GM11168 (cell line): ENCODE results near the gene COPG2.
"Not testable (repeated sequence)": the region's sequence is repeated elsewhere in the genome, so short reads cannot be mapped to it uniquely, and the experiment has no call there.

ENCODE experiments used
- in situ Hi-C: fragments of 300-500 bp; cut with MboI; formaldehyde crosslinking; loops from one replicate; pipeline ENCODE4 v1.12.0; 2022; ENCODE audit warnings: low sequenced_read_pairs; ENCODE audit not compliant: unreplicated experiment

Gene COPG2

GRCh38 chr7:130654850-130655249, 13.7 kb downstream of the COPG2 start:
- in situ Hi-C loops = no loop called here

- in situ Hi-C loops = no loop called here
Observed at GRCh38 chr7:130650611-130651120, 17.9 kb downstream of the COPG2 start.

- in situ Hi-C loops = no loop called here
Observed at GRCh38 chr7:130649004-130649790, 19.4 kb downstream of the COPG2 start.

DNA sequence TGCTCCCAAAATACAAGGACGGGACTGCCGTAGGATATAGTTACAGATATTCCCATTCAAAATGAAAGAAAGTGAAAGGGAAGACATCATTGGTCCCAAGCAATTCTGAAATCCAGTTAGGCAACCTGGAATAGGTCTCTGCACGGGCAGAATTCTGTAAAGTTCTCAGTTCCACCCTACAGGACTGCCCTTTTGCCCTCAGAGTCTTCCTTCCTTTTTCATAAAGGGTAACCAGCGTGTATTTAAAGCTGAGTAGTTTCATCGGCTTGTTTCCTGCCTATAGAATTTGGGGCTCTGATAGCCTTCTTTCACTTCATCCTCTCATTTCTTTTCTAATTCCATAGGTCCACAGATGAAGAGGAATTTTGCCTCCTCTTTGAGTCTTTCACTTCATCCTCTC, 20.0 kb downstream of the COPG2 start:
- in situ Hi-C loops = no loop called here

DNA sequence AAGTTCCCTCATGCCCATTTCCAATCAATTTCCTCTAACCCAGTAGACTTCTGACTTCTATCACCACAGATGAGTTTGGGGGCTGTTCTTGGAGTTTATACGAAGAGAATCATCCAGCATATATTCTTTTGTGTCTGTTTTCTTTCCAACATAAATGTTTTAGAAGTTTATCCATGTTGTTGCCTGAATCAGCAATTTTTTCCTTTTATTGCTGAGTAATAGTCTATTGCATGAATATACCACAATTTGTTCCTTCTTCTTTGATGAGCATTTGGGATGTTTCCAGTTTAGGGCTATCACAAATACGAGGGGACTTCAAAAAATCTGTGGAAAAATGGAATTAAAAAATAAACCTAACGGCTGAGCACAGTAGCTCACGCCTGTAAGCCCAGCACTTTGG, 26.2 kb downstream of the COPG2 start:
- in situ Hi-C loops = no loop called here

- in situ Hi-C loops = no loop called here
Observed at GRCh38 chr7:130641497-130641896, 27.1 kb downstream of the COPG2 start.

DNA sequence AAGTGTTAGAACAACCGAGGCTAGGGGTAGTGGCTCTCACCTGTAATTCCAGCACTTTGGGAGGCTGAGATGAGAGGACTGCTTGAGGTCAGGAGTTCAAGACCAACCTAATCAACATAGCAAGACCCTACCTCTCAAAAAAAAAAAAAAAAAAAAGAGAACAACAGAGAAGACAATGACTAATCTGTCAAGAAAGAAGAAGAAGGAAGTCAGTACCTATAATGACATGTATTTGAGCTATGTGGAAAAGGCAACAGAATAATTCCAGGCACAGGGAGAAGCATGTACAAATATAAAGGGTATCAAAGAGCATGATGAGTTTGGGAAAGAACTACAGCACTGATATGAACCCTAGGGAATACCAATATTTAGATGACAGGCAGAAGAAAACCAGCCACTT, 27.5 kb downstream of the COPG2 start:
- in situ Hi-C loops = no loop called here

GRCh38 chr7:130639388-130639787, 29.2 kb downstream of the COPG2 start:
- in situ Hi-C loops = no loop called here

DNA sequence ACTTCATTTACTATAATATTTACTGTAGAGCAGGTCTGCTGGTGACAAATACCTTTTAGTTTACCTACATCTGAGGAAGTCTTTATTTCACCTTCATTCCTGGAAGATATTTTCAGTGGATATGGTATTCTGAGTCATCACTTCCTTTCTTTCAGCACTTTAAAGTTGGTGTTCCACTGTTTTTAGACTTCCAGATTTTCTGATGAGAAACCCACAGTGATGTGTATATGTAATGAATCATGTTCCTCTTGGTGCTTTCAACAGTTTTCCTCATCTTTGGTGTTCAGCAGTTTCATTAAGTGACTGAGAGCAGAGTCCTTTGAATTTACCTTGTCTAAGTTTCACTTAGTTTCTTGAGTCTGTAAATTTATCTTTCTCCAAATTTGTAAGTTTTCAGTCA, 36.4 kb downstream of the COPG2 start:
- in situ Hi-C loops = no loop called here

GRCh38 chr7:130628901-130629300, 39.6 kb downstream of the COPG2 start:
- in situ Hi-C loops = no loop called here

GRCh38 chr7:130627775-130628174, 40.8 kb downstream of the COPG2 start:
- in situ Hi-C loops = no loop called here

GRCh38 chr7:130622866-130623265, 45.7 kb downstream of the COPG2 start:
- in situ Hi-C loops = no loop called here

- in situ Hi-C loops = no loop called here
Observed at GRCh38 chr7:130615583-130615982, 53.0 kb downstream of the COPG2 start.

DNA sequence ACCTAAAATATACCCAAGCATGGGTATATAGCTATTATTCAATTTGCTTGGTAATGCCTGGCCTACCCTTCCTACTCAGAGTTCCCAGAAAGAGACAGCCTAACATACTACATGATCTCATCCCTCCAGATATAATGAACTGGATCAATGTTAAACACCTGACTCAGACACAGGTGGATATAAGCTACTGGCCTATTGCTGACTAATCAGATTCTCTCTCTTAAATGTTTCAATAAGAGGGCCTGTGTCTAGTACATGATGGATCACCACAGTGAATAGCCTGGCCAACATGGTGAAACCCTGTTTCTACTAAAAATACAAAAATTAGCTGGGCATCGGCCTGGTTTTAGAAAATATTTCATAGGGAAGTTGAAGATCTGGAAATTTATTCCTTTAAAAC, 54.1 kb downstream of the COPG2 start:
- in situ Hi-C loops = no loop called here

GRCh38 chr7:130611218-130611617, 57.3 kb downstream of the COPG2 start:
- in situ Hi-C loops = no loop called here

DNA sequence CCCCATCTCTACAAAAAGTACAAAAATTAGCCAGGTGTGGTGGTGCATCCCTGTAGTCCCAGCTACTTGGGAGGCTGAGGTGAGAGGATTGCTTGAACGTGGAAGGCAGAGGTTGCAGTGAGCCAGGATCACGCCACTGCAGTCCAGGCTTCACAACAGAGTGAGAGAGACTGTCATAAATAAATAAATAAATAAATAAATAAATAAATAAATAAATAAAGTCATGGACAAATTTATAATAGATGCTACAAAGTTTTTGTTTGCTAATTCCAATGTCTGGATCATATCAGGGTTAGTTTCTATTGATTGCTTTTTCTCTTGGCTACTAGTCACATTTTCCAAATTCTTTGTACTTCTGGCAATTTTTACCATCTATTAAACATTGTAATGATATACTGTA, 61.5 kb downstream of the COPG2 start:
- in situ Hi-C loops = not testable (repeated sequence)

GRCh38 chr7:130606161-130606560, 62.4 kb downstream of the COPG2 start:
- in situ Hi-C loops = no loop called here

DNA sequence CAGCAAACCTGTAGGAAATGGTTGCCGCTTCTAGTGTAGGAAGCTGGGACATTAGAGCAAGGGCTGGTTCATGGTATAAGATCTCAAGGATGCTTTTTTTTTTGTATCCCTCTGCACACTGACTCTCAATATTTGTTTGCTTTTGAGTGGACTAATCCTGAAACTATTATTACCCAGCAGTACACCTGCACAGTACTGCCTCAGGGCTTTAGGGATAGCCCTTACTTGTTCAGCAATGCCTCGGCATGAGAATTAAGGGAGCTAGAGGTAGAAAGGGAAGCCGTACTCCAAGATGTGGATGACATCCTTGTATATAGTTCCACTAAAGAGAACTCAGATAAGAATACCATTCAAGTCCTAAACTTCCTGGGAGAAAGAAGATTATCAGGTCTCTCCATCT, 70.5 kb downstream of the COPG2 start:
- in situ Hi-C loops = no loop called here

- in situ Hi-C loops = no loop called here
Observed at GRCh38 chr7:130595986-130596385, 72.6 kb downstream of the COPG2 start.

DNA sequence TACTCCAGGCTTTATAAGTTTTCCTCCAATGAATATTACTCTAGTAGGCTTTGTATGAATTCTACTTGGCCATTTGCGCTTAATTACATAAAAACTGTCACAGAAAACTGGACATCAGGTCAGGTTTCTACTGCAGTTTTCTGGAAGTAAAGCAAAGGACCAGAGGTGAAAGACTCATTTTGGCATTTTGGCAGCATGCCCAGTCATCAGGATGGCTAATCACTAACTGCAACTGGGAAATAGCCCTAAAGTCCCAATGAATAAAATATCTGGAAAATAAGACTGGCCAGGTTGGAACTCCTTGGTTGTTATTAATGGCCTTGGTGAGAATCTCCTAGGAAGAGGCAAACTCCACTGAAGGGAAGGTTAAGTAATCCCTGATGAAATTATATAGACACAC, 75.5 kb downstream of the COPG2 start:
- in situ Hi-C loops = no loop called here

DNA sequence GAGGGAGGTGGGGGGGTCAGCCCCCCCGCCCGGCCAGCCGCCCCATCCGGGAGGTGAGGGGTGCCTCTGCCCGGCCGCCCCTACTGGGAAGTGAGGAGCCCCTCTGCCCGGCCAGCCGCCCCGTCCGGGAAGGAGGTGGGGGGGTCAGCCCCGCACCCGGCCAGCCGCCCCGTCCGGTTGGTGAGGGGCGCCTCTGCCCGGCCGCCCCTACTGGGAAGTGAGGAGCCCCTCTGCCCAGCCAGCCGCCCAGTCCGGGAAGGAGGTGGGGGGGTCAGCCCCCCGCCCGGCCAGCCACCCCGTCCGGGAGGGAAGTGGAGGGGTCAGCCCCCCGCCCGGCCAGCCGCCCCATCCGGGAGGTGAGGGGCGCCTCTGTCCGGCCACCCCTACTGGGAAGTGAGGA, 77.1 kb downstream of the COPG2 start:
- in situ Hi-C loops = not testable (repeated sequence)

DNA sequence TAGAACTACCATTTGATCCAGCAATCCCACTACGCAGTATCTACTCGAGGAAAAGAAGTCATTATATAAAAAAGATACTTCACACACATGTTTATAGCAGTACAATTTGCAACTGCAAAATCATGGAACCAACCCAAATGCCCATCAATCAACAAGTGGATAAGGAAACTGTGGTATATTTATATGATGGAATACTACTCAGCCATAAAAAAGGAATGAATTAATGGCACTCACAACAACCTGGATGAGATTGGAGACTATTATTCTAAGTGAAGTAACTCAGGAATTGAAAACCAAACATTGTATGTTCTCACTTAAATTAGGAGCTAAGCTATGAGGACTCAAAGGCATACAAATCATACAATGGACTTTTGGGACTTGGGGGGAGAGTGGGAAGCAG, 82.6 kb downstream of the COPG2 start:
- in situ Hi-C loops = not testable (repeated sequence)
